Caco-2 (cell line): ENCODE results near the gene ITPRIP. TPM values are rescaled to one million over a fixed set of nuclear protein-coding genes. Genes with fewer than 3 reads are reported as not detected.

ENCODE experiments used
- BruUV-seq: library from RNA; stranded (reverse); fragments of 400-500 nt; replicated peaks from 2 replicates; lab custom pipeline; 2021; lab: Mats Ljungman, UMichigan
- CTCF ChIA-PET: fragments of 300-600 bp; sonication (Branson Sonifier 250); formaldehyde crosslinking; loops from one replicate; lab custom pipeline; 2022; ENCODE audit warnings: antibody characterized with exemption; lab: Charles Lee
- POLR2A ChIA-PET: fragments of 300-600 bp; sonication (Branson Sonifier 250); formaldehyde crosslinking; loops from one replicate; lab custom pipeline; 2022; ENCODE audit warnings: antibody characterized with exemption; lab: Charles Lee
- DNase-seq, 2 experiments: peaks; one replicate each; pipeline versions ENCODE4 v3.0.0 to v3.0.0-alpha.2; 2020 to 2022
- H3K27me3 ChIP-seq: replicated peaks from 2 replicates; pipeline ENCODE4 v1.6.0; 2011; ENCODE audit warnings: low read length; ENCODE audit not compliant: control insufficient read depth, insufficient read depth
- H3K36me3 ChIP-seq: 2 replicates; pipeline ENCODE4 v1.5.1; 2011; ENCODE audit warnings: low read length; ENCODE audit not compliant: control insufficient read depth, insufficient read depth
- H3K4me1 ChIP-seq: fragments of 250-450 bp; sonication (Bioruptor Pico); 2 replicates; pipeline ENCODE4 v1.5.1; 2020; ENCODE audit warnings: mild to moderate bottlenecking
- H3K4me3 ChIP-seq: 2 replicates; pipeline ENCODE4 v1.5.1; 2011; ENCODE audit warnings: low read depth, mild to moderate bottlenecking, control low read depth, low read length
- H3K9me3 ChIP-seq: fragments of 250-450 bp; sonication (Bioruptor Pico); 2 replicates; pipeline ENCODE4 v1.5.1; 2020; ENCODE audit warnings: mild to moderate bottlenecking, moderate library complexity
- H3K27ac Mint-ChIP-seq: one replicate; pipeline ENCODE4 v1.8.0; 2022; ENCODE audit warnings: mixed read lengths; ENCODE audit not compliant: unreplicated experiment
- H3K27me3 Mint-ChIP-seq: one replicate; pipeline ENCODE4 v1.8.0; 2022; ENCODE audit warnings: mixed read lengths; ENCODE audit not compliant: insufficient read depth, unreplicated experiment
- H3K36me3 Mint-ChIP-seq: one replicate; pipeline ENCODE4 v1.8.0; 2022; ENCODE audit warnings: mild to moderate bottlenecking, mixed read lengths; ENCODE audit not compliant: insufficient read depth, unreplicated experiment
- H3K4me1 Mint-ChIP-seq: one replicate; pipeline ENCODE4 v1.8.0; 2022; ENCODE audit warnings: low read depth, mixed read lengths; ENCODE audit not compliant: unreplicated experiment
- H3K4me3 Mint-ChIP-seq: one replicate; pipeline ENCODE4 v1.8.0; 2022; ENCODE audit warnings: mild to moderate bottlenecking, moderate library complexity, mixed read lengths; ENCODE audit not compliant: unreplicated experiment
- H3K9me3 Mint-ChIP-seq: one replicate; pipeline ENCODE4 v1.8.0; 2022; ENCODE audit warnings: mixed read lengths; ENCODE audit not compliant: unreplicated experiment
- CTCF ChIP-seq, 2 experiments: fragments of 200-600 bp in 1 of 2; IDR thresholded peaks; 1 replicate in 1 of 2; 2 replicates in 1 of 2; pipeline versions ENCODE4 v1.5.1 to v1.8.0; 2011 to 2022; ENCODE audit warnings: antibody characterized with exemption in 1 of 2, control low read depth in 1 of 2, inconsistent platforms in 1 of 2, low read depth in 1 of 2, low read length in 1 of 2, mild to moderate bottlenecking in 1 of 2, moderate library complexity in 1 of 2; ENCODE audit not compliant: insufficient read depth in 1 of 2, severe bottlenecking in 1 of 2, unreplicated experiment in 1 of 2
- intact Hi-C: fragments of 100-400 bp; cut with micrococcal nuclease; formaldehyde crosslinking; loops from one replicate; pipeline ENCODE4 v1.10.0; 2022; ENCODE audit not compliant: unreplicated experiment
- total RNA-seq: library from RNA; stranded (reverse); gene quantifications from 2 replicates; pipeline ENCODE4 v1.2.3, GENCODE V29; 2022

The ITPRIP gene
- total RNA-seq, 1 experiment from 2014 or later = 3.1 TPM

- BruUV-seq = no TSS peak
- H3K9me3 ChIP-seq = no peaks in the 10 kb centered on the region
- no peak for DNase-seq
- TF ChIP-seq CTCF (IDR thresholded peaks at IDR 0.05; ENCODE audit: insufficient read depth in 1 of 2, low read depth in 1 of 2, low read length in 1 of 2, severe bottlenecking in 1 of 2, unreplicated experiment in 1 of 2) = no peak
- Mint-ChIP-seq H3K4me1 (no peaks in the 10 kb centered on the region), H3K9me3 (no peaks in the 10 kb centered on the region), H3K36me3 (peaks cover 3% of the 10 kb centered on the region), H3K27ac (no peak overlapping the region), H3K27me3 (no peaks in the 10 kb centered on the region), H3K4me3 (no peak overlapping the region)
- H3K27me3 ChIP-seq = no peaks in the 10 kb centered on the region
- H3K4me1 ChIP-seq = no peaks in the 10 kb centered on the region
- no peaks in the 10 kb centered on the region for H3K36me3 ChIP-seq
- ChIA-PET POLR2A (no interaction called here), CTCF (interaction anchor here (1.1 kb wide), 1 partner anchor 31 kb away, joined by 3 read pairs; no protein-coding TSS in a partner anchor)
- intact Hi-C loops = no loop called here
- no peak overlapping the region for H3K4me3 ChIP-seq
Measured at GRCh38 chr10:104273899-104274575, 64.2 kb downstream of the ITPRIP start.

GRCh38 chr10:104273286-104273685 lies 65.0 kb downstream of the ITPRIP start:
- Mint-ChIP-seq H3K4me1 (peaks cover under 1% of the 10 kb centered on the region), H3K36me3 (peaks cover 10% of the 10 kb centered on the region), H3K27me3 (no peaks in the 10 kb centered on the region), H3K4me3 (no peak overlapping the region), H3K27ac (no peak overlapping the region), H3K9me3 (no peaks in the 10 kb centered on the region)
- H3K27me3 ChIP-seq = no peaks in the 10 kb centered on the region
- no peak for TF ChIP-seq CTCF (IDR thresholded peaks at IDR 0.05; ENCODE audit: insufficient read depth in 1 of 2, low read depth in 1 of 2, low read length in 1 of 2, severe bottlenecking in 1 of 2, unreplicated experiment in 1 of 2)
- intact Hi-C loops = no loop called here
- CTCF ChIA-PET = interaction anchor here (1.1 kb wide), 1 partner anchor 32 kb away, joined by 3 read pairs; no protein-coding TSS in a partner anchor
- H3K9me3 ChIP-seq = no peaks in the 10 kb centered on the region
- no TSS peak for BruUV-seq
- POLR2A ChIA-PET = no interaction called here
- no peak for DNase-seq
- H3K4me1 ChIP-seq = no peaks in the 10 kb centered on the region
- no peak overlapping the region for H3K4me3 ChIP-seq
- H3K36me3 ChIP-seq = no peaks in the 10 kb centered on the region

GRCh38 chr10:104268713-104269645 lies 69.3 kb downstream of the ITPRIP start, which contains the start of gene GSTO2:
TSS of gene GSTO2 (plus strand) at chr10:104269184. CDS start at chr10:104274916, 5,732 bp downstream.
- Histone ChIP-seq H3K27me3 (no peaks in the 10 kb centered on the region), H3K4me1 (peaks cover 19% of the 10 kb centered on the region), H3K36me3 (peaks cover 1% of the 10 kb centered on the region; the same call in 1 of the 2 replicates), H3K9me3 (no peaks in the 10 kb centered on the region), H3K4me3 (peak within 1 kb of the TSS; percentile 86)
- no TSS peak for BruUV-seq
- Mint-ChIP-seq H3K27ac (peak within 1 kb of the TSS; percentile 60), H3K36me3 (peaks cover 51% of the 10 kb centered on the region), H3K27me3 (no peaks in the 10 kb centered on the region), H3K4me3 (peak within 1 kb of the TSS; percentile 74), H3K4me1 (peaks cover 9% of the 10 kb centered on the region), H3K9me3 (no peaks in the 10 kb centered on the region)
- DNase-seq = peak; percentile 99
- ChIA-PET CTCF (no interaction called here), POLR2A (interaction anchor here (0.6 to 1.9 kb wide), 6 partner anchors 14 to 302 kb away, joined by 3 to 19 read pairs (median 4); partner anchors contain the start of genes GSTO1, SFR1 and SLK)
- intact Hi-C loops = loop anchor here (1.0 kb wide), 2 partner anchors 15 to 37 kb away; partner anchors contain the start of genes CFAP43 and GSTO1
- TF ChIP-seq CTCF (IDR thresholded peaks at IDR 0.05; ENCODE audit: insufficient read depth in 1 of 2, low read depth in 1 of 2, low read length in 1 of 2, severe bottlenecking in 1 of 2, unreplicated experiment in 1 of 2) = no peak
